OCI-LY3 (cell line): Measurements from ENCODE around the gene ACSF3.

ENCODE experiments used
- H2AFZ ChIP-seq: fragments of 200-600, 300-600 bp; shearing (Covaris generic); 2 replicates; pipeline ENCODE4 v1.6.0; 2014; ENCODE audit warnings: antibody characterized with exemption, low read depth, low read length
- H3K27ac ChIP-seq: fragments of 200-600, 300-600 bp; sonication (generic); 2 replicates; pipeline ENCODE4 v1.5.1; 2014; ENCODE audit warnings: mild to moderate bottlenecking, low read length, moderate library complexity, mixed read lengths
- H3K27me3 ChIP-seq: fragments of 200-600, 300-600 bp; sonication (generic); 2 replicates; pipeline ENCODE4 v1.6.1; 2014; ENCODE audit warnings: low read depth, low read length, mixed read lengths
- H3K36me3 ChIP-seq: fragments of 200-600, 300-600 bp; sonication (generic); replicated peaks from 2 replicates; pipeline ENCODE3; 2014; ENCODE audit warnings: low read depth, low read length, mixed read lengths
- H3K4me1 ChIP-seq: fragments of 300-600, 200-600 bp; sonication (generic); 2 replicates; pipeline ENCODE4 v1.6.1; 2014; ENCODE audit warnings: low read length, mixed read lengths
- H3K4me2 ChIP-seq: fragments of 200-600, 300-600 bp; sonication (generic); 2 replicates; pipeline ENCODE4 v1.6.1; 2014; ENCODE audit warnings: low read length, mixed read lengths
- H3K4me3 ChIP-seq: fragments of 300-600, 200-600 bp; sonication (generic); 2 replicates; pipeline ENCODE4 v1.5.1; 2014; ENCODE audit warnings: antibody characterized with exemption, mild to moderate bottlenecking, low read length, moderate library complexity
- H3K79me2 ChIP-seq: fragments of 300-600, 200-600 bp; shearing (Covaris generic); 2 replicates; pipeline ENCODE4 v1.6.1; 2014; ENCODE audit warnings: mild to moderate bottlenecking, low read length, mixed read lengths
- H3K9ac ChIP-seq: fragments of 300-600, 200-600 bp; shearing (Covaris generic); 2 replicates; pipeline ENCODE4 v1.6.0; 2014; ENCODE audit warnings: mild to moderate bottlenecking, low read length, moderate library complexity
- H3K9me3 ChIP-seq: fragments of 200-600, 300-600 bp; shearing (Covaris generic); 2 replicates; pipeline ENCODE4 v1.6.1; 2014; ENCODE audit warnings: low read length, mixed read lengths; ENCODE audit not compliant: insufficient read depth
- H4K20me1 ChIP-seq: fragments of 200-600, 300-600 bp; sonication (generic); 2 replicates; pipeline ENCODE4 v1.6.1; 2016; ENCODE audit warnings: low read length, mixed read lengths; ENCODE audit not compliant: insufficient read depth
- EZH2phosphoT487 ChIP-seq: fragments of 200-600 bp; shearing (Covaris generic); IDR thresholded peaks from 2 replicates; pipeline ENCODE4 v1.6.1; 2018; ENCODE audit warnings: antibody characterized with exemption, mixed run types, low read depth
- TF ChIP-seq, protein P1 (sequence below): fragments of 200-600, 300-600 bp; sonication (generic); IDR thresholded peaks from 2 replicates; pipeline ENCODE4 v1.5.1; 2014; ENCODE audit warnings: antibody characterized with exemption, low read length, low read depth

The ACSF3 gene

GRCh38 chr16:89057738-89058137 lies 35.9 kb upstream of the ACSF3 start:
- Histone ChIP-seq H3K27me3 (no peaks in the 10 kb centered on the region), H3K9ac (no peak overlapping the region), H3K36me3 (peaks cover 6% of the 10 kb centered on the region), H4K20me1 (no peaks in the 10 kb centered on the region), H2AFZ (no peak overlapping the region), H3K4me2 (no peak overlapping the region), H3K27ac (no peak overlapping the region), H3K9me3 (no peaks in the 10 kb centered on the region), H3K4me3 (no peak overlapping the region), H3K4me1 (peaks cover 57% of the 10 kb centered on the region), H3K79me2 (peaks cover 18% of the 10 kb centered on the region)
- no peak for TF ChIP-seq EZH2phosphoT487
- TF ChIP-seq, protein P1, sequence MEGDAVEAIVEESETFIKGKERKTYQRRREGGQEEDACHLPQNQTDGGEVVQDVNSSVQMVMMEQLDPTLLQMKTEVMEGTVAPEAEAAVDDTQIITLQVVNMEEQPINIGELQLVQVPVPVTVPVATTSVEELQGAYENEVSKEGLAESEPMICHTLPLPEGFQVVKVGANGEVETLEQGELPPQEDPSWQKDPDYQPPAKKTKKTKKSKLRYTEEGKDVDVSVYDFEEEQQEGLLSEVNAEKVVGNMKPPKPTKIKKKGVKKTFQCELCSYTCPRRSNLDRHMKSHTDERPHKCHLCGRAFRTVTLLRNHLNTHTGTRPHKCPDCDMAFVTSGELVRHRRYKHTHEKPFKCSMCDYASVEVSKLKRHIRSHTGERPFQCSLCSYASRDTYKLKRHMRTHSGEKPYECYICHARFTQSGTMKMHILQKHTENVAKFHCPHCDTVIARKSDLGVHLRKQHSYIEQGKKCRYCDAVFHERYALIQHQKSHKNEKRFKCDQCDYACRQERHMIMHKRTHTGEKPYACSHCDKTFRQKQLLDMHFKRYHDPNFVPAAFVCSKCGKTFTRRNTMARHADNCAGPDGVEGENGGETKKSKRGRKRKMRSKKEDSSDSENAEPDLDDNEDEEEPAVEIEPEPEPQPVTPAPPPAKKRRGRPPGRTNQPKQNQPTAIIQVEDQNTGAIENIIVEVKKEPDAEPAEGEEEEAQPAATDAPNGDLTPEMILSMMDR, result no peak

GRCh38 chr16:89058812-89059211 lies 34.8 kb upstream of the ACSF3 start:
- peak overlapping the region; percentile 99 for H3K27ac ChIP-seq
- no peak overlapping the region for H2AFZ ChIP-seq
- peaks cover 68% of the 10 kb centered on the region for H3K4me1 ChIP-seq
- H3K4me3 ChIP-seq, result no peak overlapping the region
- TF ChIP-seq, protein P1, result no peak
- TF ChIP-seq EZH2phosphoT487, result no peak
- H3K9me3 ChIP-seq, result no peaks in the 10 kb centered on the region
- peak overlapping the region; percentile 4; the same call in 1 of the 2 replicates for H3K9ac ChIP-seq
- no peaks in the 10 kb centered on the region for H4K20me1 ChIP-seq
- H3K79me2 ChIP-seq, result peaks cover 29% of the 10 kb centered on the region
- H3K4me2 ChIP-seq, result no peak overlapping the region
- H3K27me3 ChIP-seq, result no peaks in the 10 kb centered on the region
- H3K36me3 ChIP-seq, result peaks cover 6% of the 10 kb centered on the region

- Histone ChIP-seq H2AFZ (no peak overlapping the region), H3K4me2 (peak overlapping the region; percentile 95), H3K79me2 (peaks cover 41% of the 10 kb centered on the region), H3K9ac (peak overlapping the region; percentile 99), H3K36me3 (peaks cover 6% of the 10 kb centered on the region), H3K4me1 (peaks cover 82% of the 10 kb centered on the region), H3K27ac (peak overlapping the region; percentile 99), H3K9me3 (no peaks in the 10 kb centered on the region), H3K4me3 (peak overlapping the region; percentile 78), H4K20me1 (no peaks in the 10 kb centered on the region), H3K27me3 (no peaks in the 10 kb centered on the region)
- TF ChIP-seq, protein P1, result no peak
- no peak for TF ChIP-seq EZH2phosphoT487
These were observed 33.4 kb upstream of the ACSF3 start for GRCh38 chr16:89060207-89060794.

- Histone ChIP-seq H3K4me3 (peak overlapping the region; percentile 78), H3K4me2 (peak overlapping the region; percentile 95), H3K79me2 (peaks cover 45% of the 10 kb centered on the region), H4K20me1 (no peaks in the 10 kb centered on the region), H3K36me3 (peaks cover 6% of the 10 kb centered on the region), H3K27ac (peak overlapping the region; percentile 99), H3K27me3 (no peaks in the 10 kb centered on the region), H2AFZ (no peak overlapping the region), H3K4me1 (peaks cover 84% of the 10 kb centered on the region), H3K9ac (peak overlapping the region; percentile 99), H3K9me3 (no peaks in the 10 kb centered on the region)
- TF ChIP-seq, protein P1, result no peak
- TF ChIP-seq EZH2phosphoT487, result no peak
These were observed 32.6 kb upstream of the ACSF3 start for GRCh38 chr16:89061086-89061485.
